Epithelial cell of prostate (primary cell): ENCODE results near the gene ANKRD13B.

Experiments
- DNase-seq: peaks from one replicate; pipeline ENCODE4 v3.0.0-alpha.2; 2011; ENCODE audit warnings: low read depth, low spot score
- H3K27ac ChIP-seq: fragments of 450-650 bp; 2 replicates; pipeline ENCODE4 v1.5.1; 2017; ENCODE audit warnings: mild to moderate bottlenecking

Gene ANKRD13B

DNA sequence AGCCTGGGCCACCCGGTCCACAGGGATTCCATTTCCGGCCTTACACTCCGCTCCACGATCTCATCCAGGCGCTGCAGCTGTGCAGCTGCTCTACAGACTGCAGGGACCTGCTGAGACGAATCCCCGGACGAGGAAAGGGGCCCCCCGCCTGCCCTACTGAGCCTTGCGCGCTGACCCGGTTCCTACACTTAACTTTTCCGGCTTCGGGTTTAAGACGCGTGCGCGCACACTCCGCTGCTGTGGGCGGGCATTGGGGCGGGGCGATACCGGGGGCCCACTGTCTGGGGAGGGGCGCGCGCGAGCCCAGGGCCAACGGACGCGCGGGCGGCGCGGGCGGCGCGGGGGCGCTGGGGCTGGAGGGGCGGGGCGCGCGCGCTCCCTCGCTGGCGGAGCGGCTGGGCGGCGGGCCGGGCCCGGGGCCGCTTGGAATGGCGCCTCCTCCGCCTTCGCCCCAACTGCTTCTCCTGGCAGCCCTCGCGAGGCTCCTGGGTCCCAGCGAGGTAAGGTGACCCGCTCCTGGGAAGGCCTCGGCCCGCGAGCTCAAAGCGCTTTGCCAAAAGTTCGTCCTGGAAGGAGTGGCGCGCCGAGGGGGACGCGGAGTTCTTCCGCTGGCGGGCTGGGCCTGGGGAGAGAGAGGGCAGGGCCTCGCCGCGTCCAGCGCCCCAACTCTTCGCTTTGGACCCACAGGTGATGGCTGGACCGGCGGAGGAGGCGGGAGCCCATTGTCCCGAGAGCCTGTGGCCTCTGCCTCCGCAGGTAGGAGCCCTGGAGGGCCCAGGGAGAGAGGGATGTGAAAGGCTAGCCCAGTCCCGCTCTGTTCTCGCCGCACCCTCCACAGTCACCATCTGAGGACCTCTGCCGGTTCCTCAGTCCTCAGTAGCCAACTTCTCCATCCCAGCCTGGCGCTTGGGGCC is 24.3 kb upstream of the ANKRD13B start, which contains the start of gene TP53I13:
Gene TP53I13 (plus strand): TSS at position 371 of the 914 bp plus-strand sequence. CDS start 58 bp downstream, at position 429.
- peak within 1 kb of the TSS; percentile 80 for H3K27ac ChIP-seq
- DNase-seq: no peak

DNA sequence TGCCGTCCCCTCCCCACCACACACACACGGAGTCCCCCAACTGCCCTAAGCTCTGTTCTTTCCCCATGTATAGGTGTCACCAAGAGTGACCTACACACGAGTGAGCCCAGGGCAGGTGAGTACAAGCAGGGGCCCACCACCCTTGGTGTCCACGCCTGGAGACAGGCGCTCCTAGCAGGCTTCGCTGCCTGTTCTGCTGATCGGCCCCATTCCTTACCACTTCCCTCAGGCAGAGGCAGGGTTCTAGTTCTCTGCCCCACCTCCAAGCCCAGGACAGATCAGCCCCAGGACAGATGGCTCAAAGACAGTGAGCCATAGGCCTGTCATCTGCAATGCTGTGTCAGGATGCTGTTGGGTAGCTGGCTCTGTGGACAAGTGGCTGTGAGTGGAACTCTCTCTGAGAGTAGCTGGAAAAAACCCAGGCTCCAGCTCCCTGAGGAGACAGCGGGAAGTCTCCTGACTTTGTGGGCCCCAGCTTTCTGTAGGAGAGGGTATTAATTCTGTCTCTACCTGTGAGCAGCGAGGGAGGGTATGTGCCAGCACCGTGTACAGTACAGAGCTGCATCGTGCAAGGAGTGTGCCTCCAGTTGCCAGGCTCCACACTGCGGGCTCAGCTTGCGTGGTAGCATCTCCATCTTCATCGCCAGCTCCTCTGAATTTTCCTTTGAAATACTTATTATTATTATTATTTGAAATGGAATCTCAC is 23.5 kb upstream of the ANKRD13B start:
- H3K27ac ChIP-seq: peak overlapping the region; percentile 80
- no peak for DNase-seq

GRCh38 chr17:29570521-29570920 is 22.4 kb upstream of the ANKRD13B start:
- DNase-seq: no peak
- no peak overlapping the region for H3K27ac ChIP-seq

DNA sequence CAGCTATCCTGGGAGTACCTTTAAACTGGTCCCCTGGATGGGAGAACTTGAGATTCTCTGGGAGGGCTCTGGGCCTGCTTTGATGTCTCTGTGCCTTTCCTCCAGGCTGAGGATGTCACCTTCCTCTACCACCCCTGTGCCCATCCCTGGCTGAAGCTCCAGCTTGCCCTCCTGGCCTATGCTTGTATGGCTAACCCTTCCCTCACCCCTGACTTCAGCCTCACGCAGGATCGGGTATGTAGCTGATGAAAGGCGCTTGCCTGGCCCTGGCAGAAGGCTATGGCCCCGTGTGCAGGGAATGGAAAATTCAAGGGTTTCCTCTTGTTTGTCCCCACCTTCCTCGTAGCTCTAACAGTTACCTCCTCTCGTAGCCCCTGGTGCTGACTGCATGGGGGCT is 21.4 kb upstream of the ANKRD13B start:
- no peak for DNase-seq
- no peak overlapping the region for H3K27ac ChIP-seq

- no peak for DNase-seq
- H3K27ac ChIP-seq: no peak overlapping the region
Measured at GRCh38 chr17:29571883-29572681, 20.9 kb upstream of the ANKRD13B start.

DNA sequence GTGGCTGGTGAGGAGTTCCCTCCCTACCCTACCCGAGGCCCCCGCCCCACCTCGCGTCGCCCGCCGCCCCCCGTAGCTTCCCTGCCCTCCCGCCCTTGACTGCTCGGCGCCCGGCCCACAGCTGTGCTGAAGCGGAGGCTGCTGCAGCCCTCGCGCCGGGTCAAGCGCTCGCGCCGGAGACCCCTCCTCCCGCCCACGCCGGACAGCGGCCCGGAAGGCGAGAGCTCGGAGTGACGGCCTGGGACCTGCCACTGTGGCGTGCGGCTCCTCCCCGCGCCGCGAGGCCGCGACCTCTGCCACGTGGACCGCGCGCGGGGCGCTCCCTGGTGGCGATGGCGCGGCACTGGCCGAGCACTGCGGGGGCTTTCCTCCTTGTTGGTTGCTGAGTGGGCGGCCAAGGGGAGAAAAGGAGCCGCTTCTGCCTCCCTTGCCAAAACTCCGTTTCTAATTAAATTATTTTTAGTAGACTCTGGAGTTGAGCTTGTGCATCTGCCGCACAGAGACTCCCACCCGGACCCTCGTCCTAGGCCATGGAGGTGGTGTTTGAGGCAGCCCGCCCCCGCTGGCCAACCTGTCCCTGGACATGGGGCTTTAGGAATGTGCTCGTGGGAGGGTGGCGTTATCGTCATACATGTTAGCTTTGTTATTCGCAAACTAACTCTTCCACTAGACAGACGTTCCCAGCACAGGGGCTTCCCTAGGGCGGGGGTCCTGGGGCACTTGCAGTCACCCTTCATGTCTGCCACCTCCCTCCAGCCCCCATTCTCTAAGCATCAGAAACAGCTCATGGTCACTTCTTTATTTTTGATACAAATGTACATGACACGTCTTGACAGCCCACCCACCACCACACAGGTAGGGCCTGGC is 20.0 kb upstream of the ANKRD13B start:
- H3K27ac ChIP-seq: no peak overlapping the region
- DNase-seq: no peak

- H3K27ac ChIP-seq: no peak overlapping the region
- DNase-seq: no peak
Measured at GRCh38 chr17:29573558-29573869, 19.4 kb upstream of the ANKRD13B start.

- no peak for DNase-seq
- H3K27ac ChIP-seq: no peak overlapping the region
Measured at GRCh38 chr17:29573871-29574731, 18.8 kb upstream of the ANKRD13B start.

- DNase-seq: no peak
- no peak overlapping the region for H3K27ac ChIP-seq
Measured at GRCh38 chr17:29574732-29575510, 18.0 kb upstream of the ANKRD13B start.

GRCh38 chr17:29575511-29576213 is 17.3 kb upstream of the ANKRD13B start:
- H3K27ac ChIP-seq: no peak overlapping the region
- DNase-seq: no peak

DNA sequence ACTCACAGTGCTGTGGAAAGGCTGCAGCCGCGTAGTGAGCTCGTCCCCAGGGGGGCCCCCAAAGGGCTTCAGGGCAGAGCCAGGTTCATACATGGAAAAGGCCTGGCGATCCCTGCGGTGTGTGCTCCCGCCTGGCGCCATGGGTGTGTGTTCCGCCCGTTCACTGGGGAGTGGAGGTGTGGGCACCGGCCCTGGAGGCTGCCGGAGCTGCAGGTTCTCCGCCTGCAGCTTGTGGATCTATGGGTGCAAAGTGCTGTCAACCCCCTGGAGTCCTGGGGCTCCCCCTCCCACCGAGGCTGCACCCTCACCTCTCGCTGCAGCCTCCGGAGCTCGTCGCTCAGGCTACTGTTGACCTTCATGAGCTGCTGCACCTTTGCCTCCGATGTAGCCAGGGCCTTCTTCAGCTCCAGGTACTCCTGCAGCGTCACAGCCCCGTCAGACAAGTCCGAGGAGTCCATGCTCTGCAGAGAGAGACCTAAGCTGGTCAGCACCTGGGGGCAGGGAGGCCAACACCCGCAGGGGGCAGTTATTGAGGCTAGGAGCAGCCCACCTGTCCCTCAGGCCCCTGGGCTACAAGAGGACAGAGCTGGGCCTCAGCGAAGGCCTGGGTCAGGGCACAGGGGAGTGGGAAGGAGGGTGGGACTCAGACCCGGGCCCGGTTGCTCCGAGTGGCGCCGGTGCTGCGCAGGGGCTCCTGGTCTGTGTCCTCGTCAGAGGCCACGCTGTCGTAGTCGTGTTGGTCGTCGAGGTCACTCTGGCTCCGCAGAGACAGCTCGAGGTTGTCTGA is 16.5 kb upstream of the ANKRD13B start:
- no peak for DNase-seq
- no peak overlapping the region for H3K27ac ChIP-seq

- DNase-seq: no peak
- no peak overlapping the region for H3K27ac ChIP-seq
Measured at GRCh38 chr17:29577001-29577370, 15.9 kb upstream of the ANKRD13B start.

DNA sequence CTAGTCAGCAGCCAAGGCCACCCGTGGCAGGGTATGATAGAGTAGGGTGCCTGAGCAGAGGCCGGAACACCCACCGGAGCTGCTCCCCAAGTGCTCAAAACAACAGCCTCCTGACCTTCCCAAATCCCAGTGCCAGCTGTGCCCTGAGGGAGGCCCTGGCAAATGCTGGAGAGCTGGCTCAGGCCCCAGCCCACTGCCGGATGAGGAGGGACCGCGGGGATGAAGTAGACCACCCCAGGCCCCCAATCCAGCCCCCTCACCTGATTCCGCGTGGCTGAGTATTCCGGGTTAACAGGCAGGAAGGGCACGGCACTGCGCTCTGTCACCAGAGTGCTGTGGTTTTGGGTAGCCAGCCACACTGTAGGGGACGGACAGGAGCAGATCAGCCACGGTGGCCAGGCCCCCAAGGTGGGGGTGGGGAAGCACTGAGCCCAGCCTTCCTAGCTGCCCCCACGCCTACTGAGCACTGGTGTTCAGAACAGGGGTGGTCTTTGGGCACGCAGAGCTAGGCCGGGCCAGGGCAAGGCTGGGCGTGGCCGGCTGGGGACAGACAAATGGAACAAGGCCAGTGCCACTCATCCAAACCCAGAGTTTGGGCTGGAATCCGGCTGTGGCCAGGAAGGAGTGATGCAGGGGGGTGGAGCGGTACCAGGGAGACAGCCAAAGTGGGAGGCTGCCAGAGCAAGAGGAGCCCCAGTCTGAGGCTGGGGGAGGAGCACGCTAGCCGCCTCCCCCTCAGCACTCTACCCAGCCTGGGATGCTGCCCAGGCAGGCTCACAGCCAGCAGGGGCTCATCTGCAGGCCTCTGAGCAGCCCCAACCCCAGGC is 15.3 kb upstream of the ANKRD13B start:
- H3K27ac ChIP-seq: no peak overlapping the region
- DNase-seq: no peak

GRCh38 chr17:29578626-29579485 is 14.1 kb upstream of the ANKRD13B start:
- H3K27ac ChIP-seq: no peak overlapping the region
- DNase-seq: no peak
